Erythroblast (primary cell): ENCODE data around the gene AKR1B15.

Experiments used
- GATA1 ChIP-seq: IDR thresholded peaks from 2 replicates; pipeline ENCODE4 v1.6.1; 2011; ENCODE audit warnings: low read depth, mild to moderate bottlenecking, control low read depth, low read length, moderate library complexity
- POLR2A ChIP-seq: IDR thresholded peaks from 2 replicates; pipeline ENCODE4 v1.6.1; 2011; ENCODE audit warnings: mild to moderate bottlenecking, low read length

GRCh38 chr7:134527979-134528371 lies 20.9 kb upstream of the AKR1B15 start:
- TF ChIP-seq POLR2A (no peak), GATA1 (no peak)
